GM23248 (cell line): ENCODE results near the gene SRPK1.

Source experiments
- EZH2 ChIP-seq: fragments of 200-600 bp; sonication (generic); IDR thresholded peaks from 2 replicates; pipeline ENCODE4 v1.6.1; 2018; ENCODE audit warnings: antibody characterized with exemption, mild to moderate bottlenecking; ENCODE audit not compliant: insufficient read depth, poor library complexity, severe bottlenecking
- EZH2phosphoT487 ChIP-seq: fragments of 200-600 bp; sonication (generic); IDR thresholded peaks from 2 replicates; pipeline ENCODE4 v1.6.1; 2018; ENCODE audit warnings: antibody characterized with exemption, moderate library complexity, mild to moderate bottlenecking, low read depth; ENCODE audit not compliant: insufficient read depth

- no peak for TF ChIP-seq EZH2
- TF ChIP-seq EZH2phosphoT487 = no peak
Observed at GRCh38 chr6:35922139-35922554, 1.2 kb upstream of the SRPK1 start.
